Upper lobe of right lung (tissue), 1 donor: ENCODE measurements around the gene MRPL41. TPM values are rescaled to one million over a fixed set of nuclear protein-coding genes. Genes with fewer than 3 reads are reported as not detected.

Experiments
- ATAC-seq: fragments of 200-7000 bp; cut with Tn5 transposase; one replicate; pipeline ENCODE4 v1.9.1; 2020; ENCODE audit warnings: mild to moderate bottlenecking, moderate library complexity
- DNase-seq: peaks from one replicate; pipeline ENCODE4 v3.0.0-alpha.2; 2020
- H3K27ac ChIP-seq: fragments of 200-600 bp; one replicate; pipeline ENCODE4 v1.8.0; 2022
- H3K27me3 ChIP-seq: fragments of 200-600 bp; one replicate; pipeline ENCODE4 v1.8.0; 2022; ENCODE audit warnings: mild to moderate bottlenecking
- H3K36me3 ChIP-seq: fragments of 200-600 bp; one replicate; pipeline ENCODE4 v1.8.0; 2022
- H3K4me1 ChIP-seq: fragments of 200-600 bp; one replicate; pipeline ENCODE4 v1.8.0; 2022
- H3K4me3 ChIP-seq: fragments of 200-600 bp; one replicate; pipeline ENCODE4 v1.8.0; 2022; ENCODE audit warnings: mild to moderate bottlenecking
- H3K9me3 ChIP-seq: fragments of 200-600 bp; one replicate; pipeline ENCODE4 v1.8.0; 2022
- intact Hi-C: fragments of 100-400 bp; cut with DNase I; formaldehyde crosslinking; loops from one replicate; pipeline ENCODE4 v1.11.0; 2022
- total RNA-seq: library from RNA; stranded (reverse); fragmentation: NEBNext Ultra II Directional; extraction: Animal tissue kit (Norgen Biotek cat#: 25700); gene quantifications from one replicate; pipeline ENCODE4 v1.2.1, GENCODE V29; 2021
- TF ChIP-seq, protein P1 (sequence below): fragments of 200-600 bp; IDR thresholded peaks from one replicate; pipeline ENCODE4 v1.8.0; 2022; ENCODE audit warnings: antibody characterized with exemption
- donor health status: DM: no; HTN: yes; CAD: no; lungs with severe emphysema.

MRPL41 gene
- total RNA-seq, 1 donor from 2014 or later: 41.6 TPM

- Histone ChIP-seq H3K9me3 (no peaks in the 10 kb centered on the region), H3K4me1 (peaks cover 3% of the 10 kb centered on the region)
- TF ChIP-seq, protein P1, sequence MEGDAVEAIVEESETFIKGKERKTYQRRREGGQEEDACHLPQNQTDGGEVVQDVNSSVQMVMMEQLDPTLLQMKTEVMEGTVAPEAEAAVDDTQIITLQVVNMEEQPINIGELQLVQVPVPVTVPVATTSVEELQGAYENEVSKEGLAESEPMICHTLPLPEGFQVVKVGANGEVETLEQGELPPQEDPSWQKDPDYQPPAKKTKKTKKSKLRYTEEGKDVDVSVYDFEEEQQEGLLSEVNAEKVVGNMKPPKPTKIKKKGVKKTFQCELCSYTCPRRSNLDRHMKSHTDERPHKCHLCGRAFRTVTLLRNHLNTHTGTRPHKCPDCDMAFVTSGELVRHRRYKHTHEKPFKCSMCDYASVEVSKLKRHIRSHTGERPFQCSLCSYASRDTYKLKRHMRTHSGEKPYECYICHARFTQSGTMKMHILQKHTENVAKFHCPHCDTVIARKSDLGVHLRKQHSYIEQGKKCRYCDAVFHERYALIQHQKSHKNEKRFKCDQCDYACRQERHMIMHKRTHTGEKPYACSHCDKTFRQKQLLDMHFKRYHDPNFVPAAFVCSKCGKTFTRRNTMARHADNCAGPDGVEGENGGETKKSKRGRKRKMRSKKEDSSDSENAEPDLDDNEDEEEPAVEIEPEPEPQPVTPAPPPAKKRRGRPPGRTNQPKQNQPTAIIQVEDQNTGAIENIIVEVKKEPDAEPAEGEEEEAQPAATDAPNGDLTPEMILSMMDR: no peak
These were observed 47.3 kb downstream of the MRPL41 start for GRCh38 chr9:137598943-137599342.

More at GRCh38 chr9:137598943-137599342, 47.3 kb downstream of the MRPL41 start:
- Histone ChIP-seq H3K36me3 (no peaks in the 10 kb centered on the region), H3K27ac (no peak overlapping the region), H3K4me3 (no peak overlapping the region), H3K27me3 (no peaks in the 10 kb centered on the region)
- intact Hi-C loops: no loop called here
- no peak for DNase-seq
- ATAC-seq: no peak

Other genes starting within 250 kb of the MRPL41 start
- gene NRARP, start 249.6 kb upstream of the MRPL41 start, total RNA-seq: 21.5 TPM
- 27.3 TPM for gene EXD3, start 128.7 kb upstream of the MRPL41 start, total RNA-seq
- gene NOXA1, start 128.5 kb upstream of the MRPL41 start, total RNA-seq: 6.5 TPM
- gene ENTPD8, start 110.5 kb upstream of the MRPL41 start, total RNA-seq: not detected
- 23.9 TPM for gene NSMF, start 92.5 kb upstream of the MRPL41 start, total RNA-seq
- gene PNPLA7, start 1.5 kb upstream of the MRPL41 start, total RNA-seq: 13.7 TPM
- gene DPH7, start 27.0 kb downstream of the MRPL41 start, total RNA-seq: 30.2 TPM
- 18.3 TPM for gene ZMYND19, start 38.6 kb downstream of the MRPL41 start, total RNA-seq
- 69.1 TPM for gene ARRDC1, start 53.8 kb downstream of the MRPL41 start, total RNA-seq
- 82.7 TPM for gene EHMT1, start 67.1 kb downstream of the MRPL41 start, total RNA-seq